Stimulated activated CD4-positive, alpha-beta T cell treated with anti-CD3 and anti-CD28 coated beads, Interleukin-15, amount 100 ng/mL, for 24 hours (primary cell): ENCODE data around the gene ITGA3.
A peak's percentile ranks its signal among the peaks of the same experiment; 100 is the strongest.

ENCODE experiments used
- DNase-seq: peaks from one replicate; pipeline ENCODE4 v3.0.0-alpha.2; 2020

The ITGA3 gene

GRCh38 chr17:50055426-50056216 lies at the start of gene ITGA3:
ITGA3 (plus strand) TSS chr17:50056110; CDS start chr17:50056440, 330 bp downstream.
- peak; percentile 81 for DNase-seq

GRCh38 chr17:50009282-50009681 lies 46.6 kb upstream of the ITGA3 start:
- DNase-seq = no peak

- no peak for DNase-seq
Measured at GRCh38 chr17:50013079-50013478, 42.8 kb upstream of the ITGA3 start.

GRCh38 chr17:50014471-50015088 lies 41.3 kb upstream of the ITGA3 start:
- no peak for DNase-seq

GRCh38 chr17:50015146-50015545 lies 40.8 kb upstream of the ITGA3 start:
- DNase-seq = no peak

- no peak for DNase-seq
Measured at GRCh38 chr17:50018909-50019308, 37.0 kb upstream of the ITGA3 start.

GRCh38 chr17:50020841-50021599 lies 34.9 kb upstream of the ITGA3 start:
- DNase-seq = no peak

- no peak for DNase-seq
Measured at GRCh38 chr17:50021681-50022370, 34.1 kb upstream of the ITGA3 start.

GRCh38 chr17:50022463-50023130 lies 33.3 kb upstream of the ITGA3 start:
- no peak for DNase-seq

- DNase-seq = no peak
Measured at GRCh38 chr17:50023520-50023919, 32.4 kb upstream of the ITGA3 start.

- no peak for DNase-seq
Measured at GRCh38 chr17:50024808-50025207, 31.1 kb upstream of the ITGA3 start.

GRCh38 chr17:50026046-50026675 lies 29.7 kb upstream of the ITGA3 start:
- DNase-seq = no peak

GRCh38 chr17:50026837-50027171 lies 29.1 kb upstream of the ITGA3 start:
- peak; percentile 85 for DNase-seq

GRCh38 chr17:50027172-50027880 lies 28.6 kb upstream of the ITGA3 start:
- DNase-seq = peak; percentile 16

GRCh38 chr17:50027881-50028735 lies 27.8 kb upstream of the ITGA3 start:
- no peak for DNase-seq

GRCh38 chr17:50028736-50029120 lies 27.2 kb upstream of the ITGA3 start:
- no peak for DNase-seq

GRCh38 chr17:50029185-50029584 lies 26.7 kb upstream of the ITGA3 start:
- no peak for DNase-seq

GRCh38 chr17:50033316-50033715 lies 22.6 kb upstream of the ITGA3 start:
- no peak for DNase-seq

GRCh38 chr17:50034498-50035364 lies 21.2 kb upstream of the ITGA3 start:
- no peak for DNase-seq
